GM21825 (cell line): Measurements from ENCODE around the gene SYT7.

Experiments
- ATAC-seq: cut with Tn5 transposase; IDR thresholded peaks from one replicate; pipeline ENCODE4 v1.9.1; 2021; ENCODE audit warnings: mild to moderate bottlenecking, moderate library complexity; ENCODE audit not compliant: unreplicated experiment

Gene SYT7

DNA sequence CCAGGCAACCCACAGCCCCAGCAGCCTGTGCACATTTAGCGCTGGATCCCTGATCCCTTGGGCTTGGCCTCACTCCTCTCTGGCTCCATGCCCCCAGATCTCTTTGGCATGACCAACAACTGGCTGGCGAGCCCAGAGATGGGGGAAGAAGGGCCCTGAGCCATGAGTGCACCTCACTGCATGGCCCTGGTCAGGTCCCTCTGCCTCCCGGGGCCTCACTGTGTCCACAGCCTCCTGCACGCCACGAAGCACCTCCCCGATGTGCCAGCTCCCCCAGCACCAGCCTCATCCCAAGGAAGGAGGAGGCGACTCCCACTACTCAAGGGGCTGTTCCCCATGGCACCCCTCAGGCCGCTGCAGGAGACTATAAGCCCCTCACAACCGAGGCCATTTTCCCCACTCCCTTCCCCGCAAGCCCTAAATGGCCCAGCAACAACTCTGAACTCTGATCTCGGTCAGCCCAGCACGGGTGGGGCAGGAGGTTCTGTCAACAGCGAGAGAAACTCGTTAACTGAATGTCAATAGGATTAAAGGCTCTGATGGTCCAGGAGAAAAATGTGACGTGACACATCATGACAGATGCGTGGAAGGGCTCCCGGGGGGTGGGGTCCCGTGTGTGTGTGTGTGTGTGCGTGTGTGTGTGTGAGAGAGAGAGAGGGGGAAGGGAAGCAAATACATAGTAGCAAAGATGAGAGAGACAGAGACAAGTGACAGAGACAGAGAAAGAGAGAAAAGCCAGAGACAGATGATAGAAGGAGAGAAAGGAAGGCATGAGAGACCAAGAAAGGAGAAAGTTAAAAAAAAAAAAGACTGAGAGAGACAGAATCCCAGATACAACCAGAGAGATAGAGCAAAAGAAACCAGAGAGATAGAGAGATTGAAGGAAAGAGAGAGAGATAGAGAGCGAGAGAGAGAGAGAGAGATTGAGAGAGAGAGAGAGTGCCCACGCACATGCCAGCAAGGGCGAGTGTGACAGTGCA lies 28.4 kb upstream of the SYT7 start:
- no peak for ATAC-seq

DNA sequence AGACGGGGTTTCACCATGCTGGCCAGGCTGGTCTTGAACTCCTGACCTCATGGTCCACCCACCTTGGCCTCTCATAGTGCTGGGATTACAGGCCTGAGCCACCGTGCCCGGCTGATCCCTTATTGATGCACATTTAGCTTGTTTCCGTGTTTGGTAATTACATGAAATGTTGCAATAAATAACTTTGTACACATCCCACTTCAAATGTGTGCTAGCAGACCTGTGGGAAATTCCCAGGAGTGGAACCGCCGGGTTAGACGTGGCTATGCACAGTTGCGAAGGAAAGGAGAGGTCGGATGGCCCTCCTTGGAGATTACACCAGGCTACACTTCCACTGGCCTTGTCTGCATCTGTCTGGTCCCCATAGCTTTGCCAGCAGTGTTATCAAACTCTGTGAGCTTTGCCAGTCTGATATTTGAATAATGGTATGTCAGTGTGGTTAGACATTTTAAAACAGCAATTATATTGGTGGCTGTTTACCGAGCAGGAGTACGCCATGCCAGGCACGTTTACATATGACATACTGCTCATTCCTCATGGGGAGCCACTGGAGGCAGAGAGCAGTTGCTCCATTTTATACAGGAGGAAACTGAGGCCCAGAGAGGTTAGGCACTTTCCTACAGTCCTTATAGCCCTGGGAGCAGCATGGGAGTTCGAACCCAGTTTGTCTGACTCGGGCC lies 27.2 kb upstream of the SYT7 start:
- ATAC-seq = no peak

- no peak for ATAC-seq
Observed at GRCh38 chr11:61607426-61607825, 26.6 kb upstream of the SYT7 start.

DNA sequence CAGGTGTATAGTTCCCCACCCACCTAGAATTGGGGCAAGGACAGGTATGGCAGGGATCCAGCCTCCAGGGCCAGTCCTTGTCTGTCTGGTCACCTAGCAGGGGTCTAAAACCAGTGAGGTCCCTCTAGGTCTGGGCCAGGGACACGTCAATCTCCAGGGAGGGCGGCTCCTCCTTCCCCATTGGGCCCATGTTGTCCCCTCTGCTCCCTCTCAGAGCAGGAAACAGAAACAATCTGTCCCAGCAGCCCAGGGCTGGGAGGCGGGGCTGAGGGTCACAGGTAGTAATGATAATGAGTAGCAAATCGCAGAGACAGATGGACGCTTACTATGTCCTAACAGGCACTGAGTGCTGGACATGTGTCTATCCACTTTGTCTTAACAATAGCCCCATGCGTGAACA lies 22.8 kb upstream of the SYT7 start:
- no peak for ATAC-seq

DNA sequence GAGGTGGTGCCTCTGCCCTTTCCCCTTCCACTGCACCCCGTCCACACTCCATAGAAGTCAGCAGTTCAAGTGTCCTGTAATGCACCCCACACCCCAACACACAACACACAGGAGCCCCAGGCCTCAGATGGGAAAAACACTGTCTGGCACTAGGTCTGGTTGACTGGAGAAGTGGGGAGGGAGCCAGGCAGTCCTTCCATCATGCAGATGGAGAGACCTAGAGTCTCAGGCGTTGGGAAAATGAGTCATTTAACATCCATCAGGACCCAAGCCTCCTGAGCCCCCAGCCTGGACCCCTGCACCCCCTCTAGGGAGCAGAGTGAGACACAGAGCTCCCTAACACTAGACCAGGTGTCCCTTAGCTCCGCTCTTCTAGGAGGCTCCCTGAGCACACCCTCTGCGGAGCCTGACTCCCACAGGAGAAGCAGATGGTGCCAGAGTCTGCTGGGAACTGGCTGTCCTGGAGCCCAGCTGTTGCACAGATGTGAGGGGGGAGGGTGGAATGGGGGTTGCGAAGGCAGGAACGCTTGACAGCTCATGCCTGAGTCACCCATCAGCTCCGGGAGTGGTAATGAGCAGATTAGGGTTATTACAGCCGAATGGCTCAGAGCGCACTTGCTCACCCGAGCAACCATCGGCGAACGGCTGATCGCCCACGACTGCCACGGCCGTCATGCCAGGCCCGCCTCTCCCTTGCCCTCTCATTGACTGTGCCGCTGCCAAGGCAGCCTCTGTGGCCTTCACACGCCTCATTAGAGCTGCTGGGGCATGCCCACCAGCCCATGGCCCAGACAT lies 22.1 kb upstream of the SYT7 start:
- no peak for ATAC-seq

GRCh38 chr11:61601512-61601911 lies 20.6 kb upstream of the SYT7 start:
- ATAC-seq = no peak

DNA sequence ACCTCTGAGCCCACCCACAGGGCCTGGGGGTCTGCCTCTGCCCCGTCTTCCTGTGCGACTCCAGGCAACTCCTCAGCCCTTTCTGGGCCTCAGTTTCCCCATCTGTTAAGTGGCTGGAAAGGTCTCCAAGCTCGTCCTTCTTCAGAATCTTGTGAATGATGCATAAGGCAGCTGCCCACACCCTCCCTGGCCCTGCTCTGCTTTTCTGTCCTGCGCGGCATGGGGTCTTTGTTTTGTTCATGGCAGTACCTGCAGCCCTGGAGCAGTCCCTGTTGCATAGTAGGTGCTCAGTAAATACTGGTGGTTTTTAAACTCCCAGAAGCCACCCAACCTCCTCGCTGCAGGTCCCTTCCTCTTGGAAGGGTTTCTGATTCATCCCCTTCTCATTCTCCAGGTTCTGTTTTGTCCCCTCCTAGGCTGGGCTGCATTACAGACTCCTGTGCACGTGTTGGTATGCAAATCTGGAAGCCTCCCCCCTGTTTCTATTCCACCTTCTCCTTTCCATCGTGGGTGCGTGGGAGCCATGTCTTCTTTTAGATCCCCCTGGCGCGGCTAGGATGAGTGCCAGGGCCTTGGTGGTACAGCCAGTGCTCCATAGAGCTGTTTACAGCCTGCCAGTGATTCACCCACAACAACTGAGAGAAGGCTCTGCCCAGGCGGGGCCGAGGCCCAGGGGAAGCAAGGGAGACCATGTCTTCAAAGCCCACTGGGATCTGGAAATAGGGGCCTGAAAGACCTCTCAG lies 19.3 kb upstream of the SYT7 start:
- no peak for ATAC-seq

DNA sequence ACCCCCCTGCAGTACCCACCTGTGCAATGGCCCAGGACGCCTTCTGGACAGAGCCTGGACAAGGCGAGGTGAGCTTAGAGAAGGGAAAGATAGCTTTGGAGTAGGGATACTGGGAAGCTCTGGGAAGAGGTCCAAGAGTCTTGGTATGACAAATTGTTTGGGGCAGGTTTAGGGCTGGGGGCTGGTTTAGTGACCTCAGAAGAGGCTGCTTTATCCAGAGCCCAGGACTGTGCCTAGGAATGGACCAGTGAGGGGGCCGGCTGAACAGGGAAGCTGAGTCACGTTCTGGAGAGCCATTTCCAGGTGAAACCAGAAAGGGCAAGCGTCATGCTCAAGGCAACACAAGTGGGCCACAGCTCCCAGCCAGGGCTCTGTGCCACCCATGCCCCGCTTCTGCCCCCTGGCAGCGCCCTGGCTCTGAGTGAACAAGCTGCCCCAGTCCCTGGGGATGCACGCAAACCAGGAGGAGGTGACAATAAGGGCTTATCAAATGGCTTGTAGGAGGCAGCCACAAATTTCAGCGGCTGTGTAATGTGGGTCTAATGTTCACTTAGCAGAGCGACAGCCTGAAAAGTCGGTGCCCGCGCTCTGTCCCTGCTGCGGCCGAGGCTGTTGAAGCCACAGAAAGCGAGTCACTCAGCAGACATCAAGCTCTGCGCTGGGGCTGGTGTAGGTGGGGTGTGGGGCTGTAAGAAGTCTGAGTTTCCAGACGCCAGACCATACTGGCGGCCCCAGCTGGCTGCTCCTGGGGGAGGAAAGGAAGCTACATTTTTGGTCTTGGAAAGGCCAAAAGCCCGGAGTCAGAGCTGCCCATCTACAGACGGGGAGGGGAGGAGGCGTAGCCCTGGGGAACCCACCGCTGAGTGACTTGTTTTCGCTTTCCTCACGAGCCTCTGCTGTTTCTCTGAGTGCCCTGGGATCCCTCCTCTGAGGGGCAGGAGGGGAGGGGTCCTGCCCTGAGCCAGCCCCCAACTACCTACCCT lies 18.3 kb upstream of the SYT7 start:
- no peak for ATAC-seq

GRCh38 chr11:61598374-61598773 lies 17.5 kb upstream of the SYT7 start:
- no peak for ATAC-seq

DNA sequence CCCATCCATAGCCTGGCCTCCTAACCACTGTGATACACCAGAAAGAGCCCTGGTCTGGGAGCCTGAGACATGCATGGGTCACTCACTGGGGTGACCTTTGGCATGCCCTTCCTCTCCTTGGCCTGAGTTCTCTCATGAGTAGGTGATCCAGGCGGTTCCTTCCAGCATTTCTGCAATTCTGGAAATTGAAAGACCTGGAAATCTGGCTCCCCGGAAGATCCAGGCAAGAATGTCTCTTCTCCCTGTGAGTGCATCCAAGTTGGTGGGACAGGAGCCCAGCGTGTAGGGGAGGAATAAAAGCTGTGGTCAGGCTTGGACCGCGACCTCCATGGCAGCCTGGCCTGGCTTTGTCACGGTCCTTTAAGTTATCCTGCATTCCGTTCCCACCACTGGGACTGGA lies 16.1 kb upstream of the SYT7 start:
- ATAC-seq = no peak

DNA sequence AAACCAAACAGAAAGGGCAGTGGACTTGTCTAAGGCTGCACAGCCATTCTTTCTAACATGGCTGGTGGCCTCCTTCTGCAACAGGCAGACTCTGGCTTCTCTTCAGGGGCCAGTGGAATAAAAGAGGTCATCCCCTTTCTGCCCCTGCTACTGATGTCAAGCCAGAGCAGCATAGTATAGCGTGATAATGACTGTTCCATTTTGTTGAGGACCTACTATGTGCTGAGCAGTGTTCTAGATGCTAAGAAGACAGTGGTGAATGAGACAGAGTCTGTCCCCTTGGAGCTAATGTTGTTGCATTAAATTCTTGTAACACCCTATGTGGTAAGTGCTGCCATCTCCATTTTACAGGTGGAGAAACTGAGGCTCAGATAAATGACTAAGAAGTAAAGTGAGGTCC lies 15.7 kb upstream of the SYT7 start:
- ATAC-seq = no peak

DNA sequence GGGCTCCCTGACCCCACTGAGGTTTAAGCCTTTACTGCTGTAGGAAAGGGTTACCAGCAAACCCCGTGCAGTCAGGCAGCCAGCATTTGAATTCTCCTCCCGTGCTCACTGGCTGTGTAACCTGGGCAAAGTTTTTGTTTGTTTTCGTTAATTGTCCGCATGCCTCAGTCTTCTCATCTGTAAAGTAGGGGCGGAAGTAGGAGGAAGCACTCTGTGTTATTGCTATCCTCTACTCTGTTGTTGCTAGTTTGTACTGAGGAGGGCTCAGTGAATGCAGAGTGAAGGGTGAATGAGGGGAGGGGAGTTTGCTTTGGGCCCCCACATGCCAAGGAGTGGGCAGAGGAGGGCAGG lies 14.0 kb upstream of the SYT7 start:
- ATAC-seq = no peak

DNA sequence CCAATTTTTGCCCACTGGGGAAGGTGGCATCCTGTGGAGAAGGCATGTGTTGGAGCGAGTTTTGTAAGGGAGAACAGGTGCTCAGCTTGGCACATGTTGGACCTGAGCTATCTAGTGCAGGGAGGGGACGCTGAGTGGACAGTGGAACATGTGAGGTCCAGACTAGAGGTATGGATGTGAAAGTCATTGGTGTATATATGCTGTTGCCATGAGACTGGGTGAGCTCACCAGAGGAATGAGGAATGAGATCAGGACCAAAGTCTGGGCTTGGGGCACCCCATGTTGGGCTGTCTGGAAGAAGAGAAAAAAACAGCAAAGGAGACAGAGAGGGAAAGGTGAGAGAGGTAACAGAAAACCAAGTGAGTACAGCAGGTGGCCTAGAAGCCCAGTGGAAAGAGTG lies 12.3 kb upstream of the SYT7 start:
- ATAC-seq = no peak

DNA sequence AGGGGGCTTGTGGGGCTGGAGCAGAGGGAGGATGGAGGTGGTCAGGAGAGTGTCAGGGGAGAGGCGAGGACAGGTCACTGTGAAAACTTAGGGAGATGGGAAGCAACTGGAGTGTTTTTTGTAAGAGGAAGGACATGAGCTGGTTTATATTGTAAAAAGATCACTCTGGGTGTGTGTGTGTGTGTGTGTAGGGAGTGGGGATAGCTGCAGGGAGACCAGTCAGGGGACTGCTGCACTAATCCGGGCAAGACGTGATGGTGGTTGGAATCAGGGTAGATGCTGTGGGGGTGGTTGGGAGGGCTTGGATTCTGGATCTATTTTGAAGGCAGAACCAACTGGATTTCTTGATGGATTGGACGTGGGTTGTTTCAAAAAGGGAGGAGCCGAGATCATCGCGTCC lies 11.3 kb upstream of the SYT7 start:
- no peak for ATAC-seq

DNA sequence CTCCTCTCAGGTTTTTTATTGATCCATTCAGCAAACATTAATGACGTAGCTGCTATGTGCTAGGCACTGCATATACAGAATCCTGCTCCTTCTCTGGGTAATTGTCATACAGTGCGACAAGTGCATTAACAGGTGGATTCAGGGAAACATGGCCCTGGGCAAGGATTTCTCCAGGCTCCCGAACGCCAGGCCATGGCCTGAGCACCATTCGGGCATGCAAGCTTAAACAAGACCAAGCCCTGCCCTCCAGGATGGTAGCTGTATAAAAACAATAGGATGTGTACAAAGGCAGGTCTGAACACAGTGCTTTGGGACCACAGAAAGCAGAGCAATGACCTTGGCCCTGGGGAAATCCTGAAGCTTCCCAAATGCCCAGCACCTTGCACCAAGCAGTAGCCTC lies 9.1 kb upstream of the SYT7 start:
- no peak for ATAC-seq

- ATAC-seq = no peak
Observed at GRCh38 chr11:61588728-61589191, 7.9 kb upstream of the SYT7 start.

DNA sequence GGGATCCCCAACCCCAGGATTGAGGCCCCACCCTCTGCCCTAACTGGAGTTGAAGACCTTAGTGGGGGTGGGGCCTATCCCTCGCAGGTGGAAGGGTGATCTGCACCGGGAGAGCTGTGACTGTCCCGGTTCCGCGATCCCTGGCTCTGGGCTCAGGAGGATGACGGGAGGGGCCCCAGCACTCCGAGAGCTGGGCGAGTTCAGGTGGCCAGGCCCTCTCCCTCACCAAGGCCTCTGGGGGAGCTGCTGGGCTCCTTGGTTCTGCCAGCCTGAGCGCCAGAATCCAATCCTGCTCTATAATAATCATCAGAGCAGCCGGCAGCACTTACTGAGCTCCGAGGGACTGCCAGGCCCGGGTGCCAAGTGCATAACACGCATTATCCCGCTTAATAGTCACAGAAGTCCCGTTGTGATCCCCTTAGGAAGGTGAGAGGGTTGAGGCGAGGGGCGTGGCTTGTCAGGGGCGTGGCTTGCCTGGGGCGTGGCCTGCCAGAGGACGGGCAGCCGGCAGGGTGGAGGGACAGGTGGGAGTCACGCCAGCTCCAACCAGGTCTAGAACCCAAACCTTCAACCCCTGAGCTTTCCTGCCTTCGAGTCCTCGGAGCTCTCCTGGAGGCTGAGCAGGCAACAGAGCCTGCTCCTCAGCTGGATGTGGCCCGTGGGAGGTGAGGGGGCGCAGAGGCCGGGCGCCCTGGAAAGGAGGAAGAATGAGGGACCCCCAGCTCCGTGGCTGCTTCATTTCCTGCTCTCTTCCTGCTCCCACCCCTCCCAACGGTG lies 7.3 kb upstream of the SYT7 start:
- no peak for ATAC-seq

- no peak for ATAC-seq
Observed at GRCh38 chr11:61587541-61587941, 6.7 kb upstream of the SYT7 start.
